GM23338 (cell line): ENCODE measurements around the gene FHIP1A. TPM values are rescaled to one million over a fixed set of nuclear protein-coding genes. Genes with fewer than 3 reads are reported as not detected.

ENCODE experiments used
- ATAC-seq: fragments of 200-7000 bp; cut with Tn5 transposase; 3 replicates; pipeline ENCODE4 v1.9.1; 2020
- DNase-seq: peaks from one replicate; pipeline ENCODE4 v3.0.0-alpha.2; 2015; ENCODE audit warnings: low spot score
- H2AFZ ChIP-seq: fragments of 200-600 bp; sonication (generic); 2 replicates; pipeline ENCODE4 v1.8.0; 2016; ENCODE audit warnings: antibody characterized with exemption, mild to moderate bottlenecking, moderate library complexity
- H3F3A ChIP-seq: fragments of 200-600 bp; sonication (generic); replicated peaks from 2 replicates; pipeline ENCODE4 v1.8.0; 2017; ENCODE audit warnings: antibody characterized with exemption, mixed run types, low read depth
- H3K27ac ChIP-seq: fragments of 200-600 bp; sonication (generic); 2 replicates; pipeline ENCODE4 v1.6.1; 2016; ENCODE audit warnings: low read depth
- H3K27me3 ChIP-seq: fragments of 200-600 bp; sonication (generic); 2 replicates; pipeline ENCODE4 v1.8.0; 2016; ENCODE audit warnings: mild to moderate bottlenecking, mixed run types, moderate library complexity; ENCODE audit not compliant: insufficient read depth
- H3K36me3 ChIP-seq: fragments of 200-600 bp; sonication (generic); 2 replicates; pipeline ENCODE4 v1.8.0; 2016; ENCODE audit warnings: mild to moderate bottlenecking; ENCODE audit not compliant: insufficient read depth
- H3K4me1 ChIP-seq: fragments of 200-600 bp; sonication (generic); 2 replicates; pipeline ENCODE4 v1.8.0; 2016; ENCODE audit warnings: mild to moderate bottlenecking, moderate library complexity; ENCODE audit not compliant: insufficient read depth
- H3K4me2 ChIP-seq: fragments of 200-600 bp; sonication (generic); 2 replicates; pipeline ENCODE4 v1.7.1; 2017; ENCODE audit warnings: mixed run types
- H3K4me3 ChIP-seq: fragments of 200-600 bp; sonication (generic); 2 replicates; pipeline ENCODE4 v1.6.1; 2016; ENCODE audit warnings: mixed run types
- H3K79me2 ChIP-seq: fragments of 200-600 bp; sonication (generic); replicated peaks from 2 replicates; pipeline ENCODE4 v1.8.0; 2017; ENCODE audit warnings: mild to moderate bottlenecking; ENCODE audit not compliant: insufficient read depth
- H3K9me2 ChIP-seq: fragments of 200-600 bp; sonication (generic); 2 replicates; pipeline ENCODE4 v1.8.0; 2017; ENCODE audit not compliant: insufficient read depth
- H4K20me1 ChIP-seq: fragments of 200-600 bp; sonication (generic); replicated peaks from 2 replicates; pipeline ENCODE4 v1.8.0; 2017; ENCODE audit warnings: mild to moderate bottlenecking; ENCODE audit not compliant: insufficient read depth
- H3K27ac Mint-ChIP-seq: 2 replicates; pipeline ENCODE4 v1.8.0; 2020; ENCODE audit warnings: inconsistent platforms, mild to moderate bottlenecking, moderate library complexity, mixed read lengths
- H3K27me3 Mint-ChIP-seq: 3 replicates; pipeline ENCODE4 v1.8.0; 2022; ENCODE audit warnings: low read depth, mild to moderate bottlenecking, moderate library complexity, mixed read lengths, inconsistent platforms; ENCODE audit not compliant: insufficient read depth, poor library complexity
- H3K36me3 Mint-ChIP-seq: 3 replicates; pipeline ENCODE4 v1.8.0; 2021; ENCODE audit warnings: low read depth, mild to moderate bottlenecking, inconsistent platforms, moderate library complexity, mixed read lengths
- H3K4me1 Mint-ChIP-seq: 3 replicates; pipeline ENCODE4 v1.8.0; 2020; ENCODE audit warnings: mild to moderate bottlenecking, inconsistent platforms, mixed read lengths
- H3K4me3 Mint-ChIP-seq: 3 replicates; pipeline ENCODE4 v1.8.0; 2021; ENCODE audit warnings: moderate library complexity, mild to moderate bottlenecking, inconsistent platforms, mixed read lengths
- H3K9me3 Mint-ChIP-seq: 3 replicates; pipeline ENCODE4 v1.8.0; 2020; ENCODE audit warnings: moderate library complexity, mild to moderate bottlenecking, inconsistent platforms, mixed read lengths
- CREB1 ChIP-seq: fragments of 250-450 bp; sonication (Bioruptor Pico); IDR thresholded peaks from 2 replicates; pipeline ENCODE4 v1.5.0; 2020; ENCODE audit warnings: low read depth, mild to moderate bottlenecking, moderate library complexity
- EZH2 ChIP-seq: fragments of 200-600 bp; sonication (generic); IDR thresholded peaks from one replicate; pipeline ENCODE4 v1.8.0; 2017; ENCODE audit warnings: antibody characterized with exemption, mild to moderate bottlenecking, low read depth; ENCODE audit not compliant: unreplicated experiment
- EZH2phosphoT487 ChIP-seq: fragments of 200-600 bp; sonication (generic); IDR thresholded peaks from one replicate; pipeline ENCODE4 v1.8.1; 2018; ENCODE audit warnings: antibody characterized with exemption; ENCODE audit not compliant: unreplicated experiment
- JUNB ChIP-seq: IDR thresholded peaks from one replicate; pipeline ENCODE4 v1.6.1; 2016; ENCODE audit warnings: antibody characterized with exemption; ENCODE audit not compliant: unreplicated experiment
- NANOG ChIP-seq: IDR thresholded peaks from 2 replicates; pipeline ENCODE4 v1.6.1; 2016; ENCODE audit warnings: antibody characterized with exemption, borderline replicate concordance
- POLR2AphosphoS5 ChIP-seq: IDR thresholded peaks from 2 replicates; pipeline ENCODE4 v1.6.1; 2016; ENCODE audit warnings: antibody characterized with exemption, low read depth
- STAT1 ChIP-seq: IDR thresholded peaks from one replicate; pipeline ENCODE4 v1.6.1; 2016; ENCODE audit warnings: antibody characterized with exemption; ENCODE audit not compliant: unreplicated experiment
- ZNF114 ChIP-seq: fragments of 250-450 bp; sonication (Bioruptor Pico); IDR thresholded peaks from 2 replicates; pipeline ENCODE4 v1.5.0; 2020; ENCODE audit warnings: mild to moderate bottlenecking, moderate library complexity
- ZNF331 ChIP-seq: fragments of 250-450 bp; sonication (Bioruptor Pico); IDR thresholded peaks from 2 replicates; pipeline ENCODE4 v1.5.0; 2020; ENCODE audit warnings: low read depth, mild to moderate bottlenecking, moderate library complexity
- polyA plus RNA-seq: library from polyadenylated mRNA; unstranded; fragments of >200 nt; fragmentation: Nextera tagmentation; extraction: Ambion mirVana; gene quantifications from 2 replicates; pipeline ENCODE4 v1.2.1, GENCODE V29; 2016
- total RNA-seq: library from RNA; depleted of rRNA; stranded (reverse); fragments of >200 nt; shearing (Covaris generic); gene quantifications from 2 replicates; pipeline ENCODE4 v1.2.3, GENCODE V29; 2014
- TF ChIP-seq, protein P1 (sequence below): fragments of 250-450 bp; sonication (Bioruptor Pico); IDR thresholded peaks from 2 replicates; pipeline ENCODE4 v1.5.0; 2020; ENCODE audit warnings: mild to moderate bottlenecking, moderate library complexity
- TF ChIP-seq, protein P2 (sequence below): IDR thresholded peaks from 2 replicates; pipeline ENCODE4 v1.6.1; 2016; ENCODE audit warnings: antibody characterized with exemption
- TF ChIP-seq, protein P3 (sequence below): IDR thresholded peaks from one replicate; pipeline ENCODE4 v1.6.1; 2018; ENCODE audit warnings: antibody characterized with exemption; ENCODE audit not compliant: unreplicated experiment
- TF ChIP-seq, protein P4 (sequence below), 2 experiments: fragments of 200-600 bp in 1 of 2; sonication (generic) in 1 of 2; conservative IDR thresholded peaks; 2 replicates each; pipeline versions ENCODE4 v1.5.1 to v1.6.1; 2016 to 2017; ENCODE audit warnings: antibody characterized with exemption in 2 of 2, low read depth in 2 of 2, mild to moderate bottlenecking in 2 of 2, moderate library complexity in 1 of 2

Gene FHIP1A
- total and polyA plus RNA-seq, 2 experiments from 2014 or later: 11.3 to 108 TPM

DNA sequence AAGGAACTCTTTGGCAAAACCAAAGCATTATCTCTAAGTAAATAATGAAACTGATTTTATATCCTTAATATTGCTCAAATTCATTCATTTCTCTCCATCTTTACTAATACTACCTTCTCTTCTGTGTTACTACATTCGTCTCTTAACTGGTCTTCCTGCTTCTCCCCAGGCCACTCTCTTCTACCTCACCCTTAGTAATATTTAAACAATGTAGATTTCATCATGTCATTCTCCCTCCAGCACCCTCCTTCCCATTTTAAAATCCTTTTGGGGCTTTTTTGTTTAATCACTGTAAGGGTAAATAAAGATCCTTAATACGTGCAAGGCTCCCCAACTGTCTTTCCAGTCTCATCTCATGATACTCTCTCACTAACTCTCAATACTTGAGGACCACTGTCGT is 19.4 kb downstream of the FHIP1A start:
- Histone ChIP-seq H3K9me2 (no peaks in the 10 kb centered on the region), H3F3A (no peaks in the 10 kb centered on the region), H3K4me2 (peak overlapping the region; percentile 38; the same call in 1 of the 2 replicates), H3K36me3 (no peaks in the 10 kb centered on the region), H2AFZ (no peak overlapping the region), H3K4me3 (no peak overlapping the region), H4K20me1 (no peaks in the 10 kb centered on the region), H3K4me1 (peaks cover 92% of the 10 kb centered on the region), H3K27me3 (no peaks in the 10 kb centered on the region), H3K27ac (no peak overlapping the region), H3K79me2 (peaks cover 100% of the 10 kb centered on the region)
- peaks cover 4% of the 10 kb centered on the region for H3K27me3 Mint-ChIP-seq
- H3K9me3 Mint-ChIP-seq: no peaks in the 10 kb centered on the region
- peaks cover 69% of the 10 kb centered on the region for H3K4me1 Mint-ChIP-seq
- H3K4me3 Mint-ChIP-seq: no peak overlapping the region
- H3K36me3 Mint-ChIP-seq: peaks cover 5% of the 10 kb centered on the region; the same call in 1 of the 3 replicates
- ATAC-seq: no peak
- TF ChIP-seq ZNF331 (CRISPR knock-in tag): no peak
- no peak for TF ChIP-seq POLR2AphosphoS5
- no peak for TF ChIP-seq EZH2
- TF ChIP-seq NANOG: no peak
- TF ChIP-seq, protein P1, sequence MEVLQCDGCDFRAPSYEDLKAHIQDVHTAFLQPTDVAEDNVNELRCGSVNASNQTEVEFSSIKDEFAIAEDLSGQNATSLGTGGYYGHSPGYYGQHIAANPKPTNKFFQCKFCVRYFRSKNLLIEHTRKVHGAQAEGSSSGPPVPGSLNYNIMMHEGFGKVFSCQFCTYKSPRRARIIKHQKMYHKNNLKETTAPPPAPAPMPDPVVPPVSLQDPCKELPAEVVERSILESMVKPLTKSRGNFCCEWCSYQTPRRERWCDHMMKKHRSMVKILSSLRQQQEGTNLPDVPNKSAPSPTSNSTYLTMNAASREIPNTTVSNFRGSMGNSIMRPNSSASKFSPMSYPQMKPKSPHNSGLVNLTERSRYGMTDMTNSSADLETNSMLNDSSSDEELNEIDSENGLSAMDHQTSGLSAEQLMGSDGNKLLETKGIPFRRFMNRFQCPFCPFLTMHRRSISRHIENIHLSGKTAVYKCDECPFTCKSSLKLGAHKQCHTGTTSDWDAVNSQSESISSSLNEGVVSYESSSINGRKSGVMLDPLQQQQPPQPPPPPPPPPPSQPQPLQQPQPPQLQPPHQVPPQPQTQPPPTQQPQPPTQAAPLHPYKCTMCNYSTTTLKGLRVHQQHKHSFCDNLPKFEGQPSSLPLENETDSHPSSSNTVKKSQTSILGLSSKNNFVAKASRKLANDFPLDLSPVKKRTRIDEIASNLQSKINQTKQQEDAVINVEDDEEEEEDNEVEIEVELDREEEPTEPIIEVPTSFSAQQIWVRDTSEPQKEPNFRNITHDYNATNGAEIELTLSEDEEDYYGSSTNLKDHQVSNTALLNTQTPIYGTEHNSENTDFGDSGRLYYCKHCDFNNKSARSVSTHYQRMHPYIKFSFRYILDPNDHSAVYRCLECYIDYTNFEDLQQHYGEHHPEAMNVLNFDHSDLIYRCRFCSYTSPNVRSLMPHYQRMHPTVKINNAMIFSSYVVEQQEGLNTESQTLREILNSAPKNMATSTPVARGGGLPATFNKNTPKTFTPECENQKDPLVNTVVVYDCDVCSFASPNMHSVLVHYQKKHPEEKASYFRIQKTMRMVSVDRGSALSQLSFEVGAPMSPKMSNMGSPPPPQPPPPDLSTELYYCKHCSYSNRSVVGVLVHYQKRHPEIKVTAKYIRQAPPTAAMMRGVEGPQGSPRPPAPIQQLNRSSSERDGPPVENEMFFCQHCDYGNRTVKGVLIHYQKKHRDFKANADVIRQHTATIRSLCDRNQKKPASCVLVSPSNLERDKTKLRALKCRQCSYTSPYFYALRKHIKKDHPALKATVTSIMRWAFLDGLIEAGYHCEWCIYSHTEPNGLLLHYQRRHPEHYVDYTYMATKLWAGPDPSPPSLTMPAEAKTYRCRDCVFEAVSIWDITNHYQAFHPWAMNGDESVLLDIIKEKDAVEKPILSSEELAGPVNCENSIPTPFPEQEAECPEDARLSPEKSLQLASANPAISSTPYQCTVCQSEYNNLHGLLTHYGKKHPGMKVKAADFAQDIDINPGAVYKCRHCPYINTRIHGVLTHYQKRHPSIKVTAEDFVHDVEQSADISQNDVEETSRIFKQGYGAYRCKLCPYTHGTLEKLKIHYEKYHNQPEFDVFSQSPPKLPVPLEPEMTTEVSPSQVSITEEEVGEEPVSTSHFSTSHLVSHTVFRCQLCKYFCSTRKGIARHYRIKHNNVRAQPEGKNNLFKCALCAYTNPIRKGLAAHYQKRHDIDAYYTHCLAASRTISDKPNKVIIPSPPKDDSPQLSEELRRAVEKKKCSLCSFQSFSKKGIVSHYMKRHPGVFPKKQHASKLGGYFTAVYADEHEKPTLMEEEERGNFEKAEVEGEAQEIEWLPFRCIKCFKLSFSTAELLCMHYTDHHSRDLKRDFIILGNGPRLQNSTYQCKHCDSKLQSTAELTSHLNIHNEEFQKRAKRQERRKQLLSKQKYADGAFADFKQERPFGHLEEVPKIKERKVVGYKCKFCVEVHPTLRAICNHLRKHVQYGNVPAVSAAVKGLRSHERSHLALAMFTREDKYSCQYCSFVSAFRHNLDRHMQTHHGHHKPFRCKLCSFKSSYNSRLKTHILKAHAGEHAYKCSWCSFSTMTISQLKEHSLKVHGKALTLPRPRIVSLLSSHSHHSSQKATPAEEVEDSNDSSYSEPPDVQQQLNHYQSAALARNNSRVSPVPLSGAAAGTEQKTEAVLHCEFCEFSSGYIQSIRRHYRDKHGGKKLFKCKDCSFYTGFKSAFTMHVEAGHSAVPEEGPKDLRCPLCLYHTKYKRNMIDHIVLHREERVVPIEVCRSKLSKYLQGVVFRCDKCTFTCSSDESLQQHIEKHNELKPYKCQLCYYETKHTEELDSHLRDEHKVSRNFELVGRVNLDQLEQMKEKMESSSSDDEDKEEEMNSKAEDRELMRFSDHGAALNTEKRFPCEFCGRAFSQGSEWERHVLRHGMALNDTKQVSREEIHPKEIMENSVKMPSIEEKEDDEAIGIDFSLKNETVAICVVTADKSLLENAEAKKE (CRISPR knock-in tag): no peak
- TF ChIP-seq JUNB: no peak
- TF ChIP-seq, protein P2, sequence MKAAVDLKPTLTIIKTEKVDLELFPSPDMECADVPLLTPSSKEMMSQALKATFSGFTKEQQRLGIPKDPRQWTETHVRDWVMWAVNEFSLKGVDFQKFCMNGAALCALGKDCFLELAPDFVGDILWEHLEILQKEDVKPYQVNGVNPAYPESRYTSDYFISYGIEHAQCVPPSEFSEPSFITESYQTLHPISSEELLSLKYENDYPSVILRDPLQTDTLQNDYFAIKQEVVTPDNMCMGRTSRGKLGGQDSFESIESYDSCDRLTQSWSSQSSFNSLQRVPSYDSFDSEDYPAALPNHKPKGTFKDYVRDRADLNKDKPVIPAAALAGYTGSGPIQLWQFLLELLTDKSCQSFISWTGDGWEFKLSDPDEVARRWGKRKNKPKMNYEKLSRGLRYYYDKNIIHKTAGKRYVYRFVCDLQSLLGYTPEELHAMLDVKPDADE: no peak
- TF ChIP-seq EZH2phosphoT487: no peak
- TF ChIP-seq CREB1 (CRISPR knock-in tag): no peak
- TF ChIP-seq, protein P3, sequence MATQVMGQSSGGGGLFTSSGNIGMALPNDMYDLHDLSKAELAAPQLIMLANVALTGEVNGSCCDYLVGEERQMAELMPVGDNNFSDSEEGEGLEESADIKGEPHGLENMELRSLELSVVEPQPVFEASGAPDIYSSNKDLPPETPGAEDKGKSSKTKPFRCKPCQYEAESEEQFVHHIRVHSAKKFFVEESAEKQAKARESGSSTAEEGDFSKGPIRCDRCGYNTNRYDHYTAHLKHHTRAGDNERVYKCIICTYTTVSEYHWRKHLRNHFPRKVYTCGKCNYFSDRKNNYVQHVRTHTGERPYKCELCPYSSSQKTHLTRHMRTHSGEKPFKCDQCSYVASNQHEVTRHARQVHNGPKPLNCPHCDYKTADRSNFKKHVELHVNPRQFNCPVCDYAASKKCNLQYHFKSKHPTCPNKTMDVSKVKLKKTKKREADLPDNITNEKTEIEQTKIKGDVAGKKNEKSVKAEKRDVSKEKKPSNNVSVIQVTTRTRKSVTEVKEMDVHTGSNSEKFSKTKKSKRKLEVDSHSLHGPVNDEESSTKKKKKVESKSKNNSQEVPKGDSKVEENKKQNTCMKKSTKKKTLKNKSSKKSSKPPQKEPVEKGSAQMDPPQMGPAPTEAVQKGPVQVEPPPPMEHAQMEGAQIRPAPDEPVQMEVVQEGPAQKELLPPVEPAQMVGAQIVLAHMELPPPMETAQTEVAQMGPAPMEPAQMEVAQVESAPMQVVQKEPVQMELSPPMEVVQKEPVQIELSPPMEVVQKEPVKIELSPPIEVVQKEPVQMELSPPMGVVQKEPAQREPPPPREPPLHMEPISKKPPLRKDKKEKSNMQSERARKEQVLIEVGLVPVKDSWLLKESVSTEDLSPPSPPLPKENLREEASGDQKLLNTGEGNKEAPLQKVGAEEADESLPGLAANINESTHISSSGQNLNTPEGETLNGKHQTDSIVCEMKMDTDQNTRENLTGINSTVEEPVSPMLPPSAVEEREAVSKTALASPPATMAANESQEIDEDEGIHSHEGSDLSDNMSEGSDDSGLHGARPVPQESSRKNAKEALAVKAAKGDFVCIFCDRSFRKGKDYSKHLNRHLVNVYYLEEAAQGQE: no peak
- TF ChIP-seq STAT1: no peak
- TF ChIP-seq ZNF114: no peak
- TF ChIP-seq, protein P4, sequence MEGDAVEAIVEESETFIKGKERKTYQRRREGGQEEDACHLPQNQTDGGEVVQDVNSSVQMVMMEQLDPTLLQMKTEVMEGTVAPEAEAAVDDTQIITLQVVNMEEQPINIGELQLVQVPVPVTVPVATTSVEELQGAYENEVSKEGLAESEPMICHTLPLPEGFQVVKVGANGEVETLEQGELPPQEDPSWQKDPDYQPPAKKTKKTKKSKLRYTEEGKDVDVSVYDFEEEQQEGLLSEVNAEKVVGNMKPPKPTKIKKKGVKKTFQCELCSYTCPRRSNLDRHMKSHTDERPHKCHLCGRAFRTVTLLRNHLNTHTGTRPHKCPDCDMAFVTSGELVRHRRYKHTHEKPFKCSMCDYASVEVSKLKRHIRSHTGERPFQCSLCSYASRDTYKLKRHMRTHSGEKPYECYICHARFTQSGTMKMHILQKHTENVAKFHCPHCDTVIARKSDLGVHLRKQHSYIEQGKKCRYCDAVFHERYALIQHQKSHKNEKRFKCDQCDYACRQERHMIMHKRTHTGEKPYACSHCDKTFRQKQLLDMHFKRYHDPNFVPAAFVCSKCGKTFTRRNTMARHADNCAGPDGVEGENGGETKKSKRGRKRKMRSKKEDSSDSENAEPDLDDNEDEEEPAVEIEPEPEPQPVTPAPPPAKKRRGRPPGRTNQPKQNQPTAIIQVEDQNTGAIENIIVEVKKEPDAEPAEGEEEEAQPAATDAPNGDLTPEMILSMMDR (conservative IDR thresholded peaks at IDR 0.05; ENCODE audit: low read depth in 2 of 2): no peak
- no peak for DNase-seq
- H3K27ac Mint-ChIP-seq: no peak overlapping the region
